Smooth muscle cell (in vitro differentiated cells): ENCODE data around the gene MECP2. TPM values are rescaled to one million over a fixed set of nuclear protein-coding genes. Genes with fewer than 3 reads are reported as not detected.

Experiments
- DNase-seq: peaks from one replicate; lab custom pipeline; 2025; ENCODE audit not compliant: unreplicated experiment; lab: John Stamatoyannopoulos, UW
- H2AFZ ChIP-seq: fragments of 200-600 bp; sonication (generic); 2 replicates; pipeline ENCODE4 v1.6.0; 2016; ENCODE audit warnings: antibody characterized with exemption, low read depth, mild to moderate bottlenecking
- H3F3A ChIP-seq: fragments of 200-600 bp; sonication (generic); 2 replicates; pipeline ENCODE4 v1.6.0; 2017; ENCODE audit warnings: antibody characterized with exemption, low read depth
- H3K27ac ChIP-seq: fragments of 200-600 bp; sonication (generic); 2 replicates; pipeline ENCODE4 v1.5.1; 2016; ENCODE audit warnings: low read depth, mild to moderate bottlenecking
- H3K27me3 ChIP-seq: fragments of 200-600 bp; sonication (generic); 2 replicates; pipeline ENCODE4 v1.6.1; 2016; ENCODE audit warnings: low read depth, mild to moderate bottlenecking
- H3K36me3 ChIP-seq: fragments of 200-600 bp; sonication (generic); 2 replicates; pipeline ENCODE4 v1.5.1; 2016; ENCODE audit warnings: low read depth
- H3K4me1 ChIP-seq: fragments of 200-600 bp; sonication (generic); 2 replicates; pipeline ENCODE4 v1.5.1; 2016; ENCODE audit warnings: low read depth
- H3K4me2 ChIP-seq: fragments of 200-600 bp; sonication (generic); 2 replicates; pipeline ENCODE4 v1.6.0; 2016; ENCODE audit warnings: mild to moderate bottlenecking
- H3K4me3 ChIP-seq: fragments of 200-600 bp; sonication (generic); 2 replicates; pipeline ENCODE4 v1.5.1; 2016; ENCODE audit warnings: mild to moderate bottlenecking
- H3K79me2 ChIP-seq: fragments of 200-600 bp; sonication (generic); 2 replicates; pipeline ENCODE4 v1.6.0; 2016; ENCODE audit warnings: low read depth, mild to moderate bottlenecking
- H3K9ac ChIP-seq: fragments of 200-600 bp; sonication (generic); 2 replicates; pipeline ENCODE4 v1.6.0; 2016; ENCODE audit warnings: low read depth
- H3K9me3 ChIP-seq: fragments of 200-600 bp; sonication (generic); replicated peaks from 2 replicates; pipeline ENCODE4 v1.5.1; 2016; ENCODE audit warnings: low read depth
- H4K20me1 ChIP-seq: fragments of 200-600 bp; sonication (generic); 2 replicates; pipeline ENCODE4 v1.6.0; 2016; ENCODE audit warnings: low read depth
- WGBS: methylation state at CpG from one replicate; pipeline ENCODE4 v1.1.7; 2016; ENCODE audit warnings: low lambda C conversion rate; 5-methylcytosine and 5-hydroxymethylcytosine counted together
- polyA plus RNA-seq: library from polyadenylated mRNA; unstranded; fragments of >200 nt; fragmentation: Nextera tagmentation; extraction: Ambion mirVana; gene quantifications from 2 replicates; pipeline ENCODE4 v1.2.1, GENCODE V29; 2016
- total RNA-seq: library from RNA; depleted of rRNA; stranded (reverse); fragments of >200 nt; gene quantifications from 2 replicates; pipeline ENCODE4 v1.2.3, GENCODE V29; 2014
- TF ChIP-seq, protein P1 (sequence below): fragments of 200-600 bp; sonication (generic); IDR thresholded peaks from 2 replicates; pipeline ENCODE4 v1.5.1; 2017; ENCODE audit warnings: borderline replicate concordance, mild to moderate bottlenecking, antibody characterized with exemption; ENCODE audit not compliant: insufficient read depth, poor library complexity, severe bottlenecking

Gene MECP2
- total and polyA plus RNA-seq, 2 experiments from 2014 or later, result 11.9 to 13.1 TPM

DNA sequence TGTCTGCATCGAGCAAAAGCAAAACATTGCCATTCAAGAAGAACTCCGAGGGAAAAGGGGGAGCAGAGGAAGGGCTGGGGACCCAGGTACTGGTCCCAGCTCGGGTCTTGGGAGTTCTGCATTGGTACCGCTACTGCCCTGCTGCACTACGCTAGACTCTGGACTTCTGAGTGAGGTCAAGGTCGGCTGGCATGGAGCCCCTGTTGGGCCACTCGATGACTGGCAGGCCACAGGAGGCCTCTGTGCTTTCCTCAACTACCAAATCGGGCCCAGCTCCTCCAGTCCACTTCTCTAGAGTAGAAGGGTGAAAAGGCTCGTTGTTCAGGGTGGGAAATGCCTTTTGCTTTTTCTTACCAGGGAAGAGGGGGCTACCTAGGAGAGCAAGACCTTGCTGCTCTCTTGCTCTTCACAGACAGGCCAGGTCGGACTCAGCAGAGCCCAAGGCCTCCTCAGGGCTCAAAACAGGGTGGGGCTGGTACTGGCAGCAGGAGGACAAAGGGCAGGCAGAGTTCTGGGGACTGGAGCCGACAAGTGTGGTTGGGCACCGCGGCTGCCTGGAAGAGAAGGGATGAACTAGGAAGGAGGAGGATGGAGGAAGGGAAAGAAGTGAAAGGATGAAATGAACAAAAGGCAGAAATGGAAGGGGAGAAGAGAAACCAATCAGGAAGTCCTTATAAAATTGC, 68.9 kb downstream of the MECP2 start:
- H3K9ac ChIP-seq, result no peak overlapping the region
- H3K9me3 ChIP-seq, result no peaks in the 10 kb centered on the region
- no peaks in the 10 kb centered on the region for H3F3A ChIP-seq
- H3K36me3 ChIP-seq, result no peaks in the 10 kb centered on the region
- H3K4me3 ChIP-seq, result no peak overlapping the region
- WGBS, result 76% methylated on average over 13 of the region's 13 CpGs
- DNase-seq, result no peak
- H4K20me1 ChIP-seq, result peaks cover 9% of the 10 kb centered on the region
- H3K4me1 ChIP-seq, result no peaks in the 10 kb centered on the region
- TF ChIP-seq, protein P1, sequence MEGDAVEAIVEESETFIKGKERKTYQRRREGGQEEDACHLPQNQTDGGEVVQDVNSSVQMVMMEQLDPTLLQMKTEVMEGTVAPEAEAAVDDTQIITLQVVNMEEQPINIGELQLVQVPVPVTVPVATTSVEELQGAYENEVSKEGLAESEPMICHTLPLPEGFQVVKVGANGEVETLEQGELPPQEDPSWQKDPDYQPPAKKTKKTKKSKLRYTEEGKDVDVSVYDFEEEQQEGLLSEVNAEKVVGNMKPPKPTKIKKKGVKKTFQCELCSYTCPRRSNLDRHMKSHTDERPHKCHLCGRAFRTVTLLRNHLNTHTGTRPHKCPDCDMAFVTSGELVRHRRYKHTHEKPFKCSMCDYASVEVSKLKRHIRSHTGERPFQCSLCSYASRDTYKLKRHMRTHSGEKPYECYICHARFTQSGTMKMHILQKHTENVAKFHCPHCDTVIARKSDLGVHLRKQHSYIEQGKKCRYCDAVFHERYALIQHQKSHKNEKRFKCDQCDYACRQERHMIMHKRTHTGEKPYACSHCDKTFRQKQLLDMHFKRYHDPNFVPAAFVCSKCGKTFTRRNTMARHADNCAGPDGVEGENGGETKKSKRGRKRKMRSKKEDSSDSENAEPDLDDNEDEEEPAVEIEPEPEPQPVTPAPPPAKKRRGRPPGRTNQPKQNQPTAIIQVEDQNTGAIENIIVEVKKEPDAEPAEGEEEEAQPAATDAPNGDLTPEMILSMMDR, result no peak
- H3K27ac ChIP-seq, result no peak overlapping the region
- no peaks in the 10 kb centered on the region for H3K79me2 ChIP-seq
- no peak overlapping the region for H3K4me2 ChIP-seq
- H2AFZ ChIP-seq, result no peak overlapping the region
- no peaks in the 10 kb centered on the region for H3K27me3 ChIP-seq

- Histone ChIP-seq H2AFZ (no peak overlapping the region), H4K20me1 (peaks cover 2% of the 10 kb centered on the region), H3K9ac (no peak overlapping the region), H3K79me2 (no peaks in the 10 kb centered on the region), H3K27me3 (no peaks in the 10 kb centered on the region), H3F3A (no peaks in the 10 kb centered on the region), H3K36me3 (no peaks in the 10 kb centered on the region), H3K4me3 (no peak overlapping the region), H3K4me2 (no peak overlapping the region), H3K27ac (no peak overlapping the region), H3K9me3 (no peaks in the 10 kb centered on the region), H3K4me1 (no peaks in the 10 kb centered on the region)
- 78% methylated on average over 1 of the region's 1 CpG for WGBS
- TF ChIP-seq, protein P1, result no peak
- DNase-seq, result no peak
These were observed 69.5 kb downstream of the MECP2 start for GRCh38 chrX:154027986-154028385.

- Histone ChIP-seq H3K9me3 (no peaks in the 10 kb centered on the region), H2AFZ (no peak overlapping the region), H3K9ac (no peak overlapping the region), H3K36me3 (no peaks in the 10 kb centered on the region), H3F3A (no peaks in the 10 kb centered on the region), H3K4me1 (no peaks in the 10 kb centered on the region), H4K20me1 (no peaks in the 10 kb centered on the region), H3K79me2 (no peaks in the 10 kb centered on the region), H3K4me2 (no peak overlapping the region), H3K27me3 (no peaks in the 10 kb centered on the region), H3K4me3 (no peak overlapping the region), H3K27ac (no peak overlapping the region)
- no peak for DNase-seq
- TF ChIP-seq, protein P1, result no peak
- WGBS, result 91% methylated on average over 6 of the region's 6 CpGs
These were observed 70.5 kb downstream of the MECP2 start for GRCh38 chrX:154027022-154027402.
